Activated B cell treated with CpG ODN at 0.5 μM for 24 hours (primary cell): ENCODE data around the gene TMEM269. TPM values are rescaled to one million over a fixed set of nuclear protein-coding genes. Genes with fewer than 3 reads are reported as not detected.

Source experiments
- ATAC-seq: fragments of 200-7000 bp; cut with Tn5 transposase; one replicate; pipeline ENCODE4 v1.10.0; 2021; ENCODE audit warnings: low read depth, mild to moderate bottlenecking, moderate library complexity
- CTCF ChIA-PET: fragments of 350-600 bp; sonication (Branson Sonifier 250); formaldehyde crosslinking; loops from one replicate; lab custom pipeline; 2021; ENCODE audit warnings: antibody characterized with exemption; lab: Charles Lee
- POLR2A ChIA-PET: fragments of 350-600 bp; sonication (Branson Sonifier 250); formaldehyde crosslinking; loops from one replicate; lab custom pipeline; 2021; ENCODE audit warnings: antibody characterized with exemption; lab: Charles Lee
- DNase-seq: peaks from one replicate; pipeline ENCODE4 v3.0.0; 2022
- H3K27ac Mint-ChIP-seq: one replicate; pipeline ENCODE4 v1.8.0; 2020; ENCODE audit warnings: mixed read lengths
- H3K27me3 Mint-ChIP-seq: one replicate; pipeline ENCODE4 v1.8.0; 2021; ENCODE audit warnings: mixed read lengths
- H3K36me3 Mint-ChIP-seq: one replicate; pipeline ENCODE4 v1.8.0; 2021; ENCODE audit warnings: low read depth, mixed read lengths
- H3K4me1 Mint-ChIP-seq: one replicate; pipeline ENCODE4 v1.8.0; 2021; ENCODE audit warnings: mixed read lengths
- H3K4me3 Mint-ChIP-seq: one replicate; pipeline ENCODE4 v1.8.0; 2020; ENCODE audit warnings: mild to moderate bottlenecking, mixed read lengths
- H3K9me3 Mint-ChIP-seq: one replicate; pipeline ENCODE4 v1.8.0; 2020; ENCODE audit warnings: mixed read lengths
- CTCF ChIP-seq: fragments of 200-600 bp; IDR thresholded peaks from one replicate; pipeline ENCODE4 v1.8.0; 2022; ENCODE audit warnings: antibody characterized with exemption, mild to moderate bottlenecking
- intact Hi-C: fragments of 100-400 bp; cut with micrococcal nuclease; formaldehyde crosslinking; loops from one replicate; pipeline ENCODE4 v1.15.1; 2024
- total RNA-seq: library from RNA; stranded (reverse); gene quantifications from 2 replicates; pipeline ENCODE4 v1.2.3, GENCODE V29; 2022

The TMEM269 gene
- total RNA-seq, 1 donor from 2014 or later, result 0.31 TPM

GRCh38 chr1:42752284-42752683 lies 32.5 kb upstream of the TMEM269 start:
- Mint-ChIP-seq H3K27ac (no peak overlapping the region), H3K36me3 (peaks cover 83% of the 10 kb centered on the region), H3K4me1 (peaks cover 4% of the 10 kb centered on the region), H3K4me3 (no peak overlapping the region), H3K27me3 (no peaks in the 10 kb centered on the region), H3K9me3 (peaks cover 4% of the 10 kb centered on the region)
- ATAC-seq (no peak), DNase-seq (no peak)
- no peak for TF ChIP-seq CTCF
- intact Hi-C loops, result no loop called here
- POLR2A ChIA-PET, result no interaction called here
- CTCF ChIA-PET, result interaction anchor here (1.1 to 1.4 kb wide), 2 partner anchors 15 to 175 kb away, joined by 3 to 4 read pairs; partner anchors contain the start of genes C1orf50 and P3H1

- H3K36me3 Mint-ChIP-seq, result peaks cover 85% of the 10 kb centered on the region
- H3K4me1 Mint-ChIP-seq, result peaks cover 4% of the 10 kb centered on the region
- H3K27ac Mint-ChIP-seq, result no peak overlapping the region
- POLR2A ChIA-PET, result no interaction called here
- ATAC-seq (no peak), DNase-seq (no peak)
- peaks cover 4% of the 10 kb centered on the region for H3K9me3 Mint-ChIP-seq
- no peak for TF ChIP-seq CTCF
- no peak overlapping the region for H3K4me3 Mint-ChIP-seq
- no peaks in the 10 kb centered on the region for H3K27me3 Mint-ChIP-seq
- CTCF ChIA-PET, result interaction anchor here (1.1 to 1.4 kb wide), 2 partner anchors 14 to 142 kb away, joined by 3 to 4 read pairs; partner anchors contain the start of genes C1orf50 and P3H1
- intact Hi-C loops, result no loop called here
Observed at GRCh38 chr1:42753070-42753469, 31.7 kb upstream of the TMEM269 start.

GRCh38 chr1:42756956-42757891 lies 27.6 kb upstream of the TMEM269 start:
- Mint-ChIP-seq H3K27me3 (no peaks in the 10 kb centered on the region), H3K9me3 (no peaks in the 10 kb centered on the region), H3K27ac (no peak overlapping the region), H3K36me3 (peaks cover 65% of the 10 kb centered on the region), H3K4me1 (peaks cover 16% of the 10 kb centered on the region), H3K4me3 (no peak overlapping the region)
- intact Hi-C loops, result no loop called here
- no peak for TF ChIP-seq CTCF
- ChIA-PET POLR2A (interaction anchor here (1.1 to 1.3 kb wide), 2 partner anchors 10 to 89 kb away, joined by 3 to 4 read pairs; partner anchors contain the start of genes C1orf50 and ZNF691), CTCF (interaction anchor here (1.1 to 1.2 kb wide), 2 partner anchors 9 to 317 kb away, joined by 3 to 6 read pairs; no protein-coding TSS in a partner anchor)
- ATAC-seq, result peak; percentile 77
- DNase-seq, result no peak

- Mint-ChIP-seq H3K27me3 (no peaks in the 10 kb centered on the region), H3K4me3 (no peak overlapping the region), H3K36me3 (peaks cover 61% of the 10 kb centered on the region), H3K9me3 (no peaks in the 10 kb centered on the region), H3K27ac (no peak overlapping the region), H3K4me1 (peaks cover 19% of the 10 kb centered on the region)
- DNase-seq (no peak), ATAC-seq (no peak)
- intact Hi-C loops, result no loop called here
- TF ChIP-seq CTCF, result no peak
- CTCF ChIA-PET, result interaction anchor here (1.1 to 2.1 kb wide), 2 partner anchors 11 to 316 kb away, joined by 3 to 9 read pairs; no protein-coding TSS in a partner anchor
- POLR2A ChIA-PET, result no interaction called here
Observed at GRCh38 chr1:42757892-42758275, 26.9 kb upstream of the TMEM269 start.

- intact Hi-C loops, result no loop called here
- CTCF ChIA-PET, result interaction anchor here (1.2 to 2.1 kb wide), 4 partner anchors 12 to 315 kb away, joined by 3 to 9 read pairs (median 4); no protein-coding TSS in a partner anchor
- no peak for TF ChIP-seq CTCF
- H3K4me1 Mint-ChIP-seq, result peaks cover 19% of the 10 kb centered on the region
- DNase-seq (no peak), ATAC-seq (peak; percentile 28)
- H3K4me3 Mint-ChIP-seq, result no peak overlapping the region
- H3K27ac Mint-ChIP-seq, result peak overlapping the region; percentile 68
- H3K36me3 Mint-ChIP-seq, result peaks cover 55% of the 10 kb centered on the region
- no peaks in the 10 kb centered on the region for H3K27me3 Mint-ChIP-seq
- POLR2A ChIA-PET, result interaction anchor here (0.7 kb wide), 1 partner anchor 8 kb away, joined by 3 read pairs; the partner anchor contains the start of genes C1orf50 and P3H1
- H3K9me3 Mint-ChIP-seq, result no peaks in the 10 kb centered on the region
Observed at GRCh38 chr1:42758641-42759040, 26.1 kb upstream of the TMEM269 start.
